ENCODE data around the gene CHRND.

CHRND gene

GRCh38 chr2:232584238-232584637 is 58.3 kb downstream of the CHRND start:
- Histone ChIP-seq H2AFZ (no peak overlapping the region), H3K4me3 (ENCODE audit: low read depth, low read length) (no peak overlapping the region), H3K4me1 (peaks cover 9% of the 10 kb centered on the region), H3K4me2 (ENCODE audit: low read length) (no peak overlapping the region), H3K9me3 (ENCODE audit: control insufficient read depth, low read length) (no peaks in the 10 kb centered on the region), H3K9ac (no peak overlapping the region), H3K79me2 (no peaks in the 10 kb centered on the region), H3K36me3 (ENCODE audit: control insufficient read depth, insufficient read depth, low read length) (no peaks in the 10 kb centered on the region), H3K27me3 (ENCODE audit: control insufficient read depth, insufficient read depth, low read length) (no peaks in the 10 kb centered on the region), H3K27ac (no peak overlapping the region)
- no peak for TF ChIP-seq CTCF (IDR thresholded peaks at IDR 0.05)

All from parathyroid adenoma (tissue), 2 donors.